ENCODE results near the gene SMARCB1. TPM values are rescaled to one million over a fixed set of nuclear protein-coding genes. Genes with fewer than 3 reads are reported as not detected.

Gene SMARCB1
- total and polyA plus RNA-seq, 5 donors from 2014 or later = 28.3 to 58.4 (median 30.6) TPM

DNA sequence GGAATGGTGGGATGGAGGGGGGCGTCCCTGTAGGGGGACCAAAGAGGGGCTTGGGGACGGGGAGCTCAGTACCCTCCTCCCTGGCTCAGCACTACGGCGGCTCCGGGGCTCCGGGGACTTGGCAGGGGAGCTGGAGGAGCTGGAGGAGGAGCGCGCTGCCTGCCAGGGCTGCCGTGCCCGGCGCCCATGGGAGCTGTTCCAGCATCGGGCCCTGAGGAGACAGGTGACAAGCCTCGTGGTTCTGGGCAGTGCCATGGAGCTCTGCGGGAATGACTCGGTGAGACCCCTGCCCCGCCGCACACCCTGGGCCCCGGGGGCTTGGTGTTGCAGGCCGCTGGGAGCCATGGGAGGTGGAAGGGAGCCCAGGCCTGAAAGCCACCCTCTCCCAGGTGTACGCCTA, 95.6 kb downstream of the SMARCB1 start:
- H3K9me3 ChIP-seq (ENCODE audit: control insufficient read depth in 2 of 2, low read length in 2 of 2) = no peaks in the 10 kb centered on the region
- H3K36me3 Mint-ChIP-seq = peaks cover 20% of the 10 kb centered on the region
- H3K4me3 Mint-ChIP-seq = no peak overlapping the region
- H3K27me3 Mint-ChIP-seq = no peaks in the 10 kb centered on the region
- H3K4me3 ChIP-seq (ENCODE audit: low read depth, low read length) = no peak overlapping the region
- H3K4me1 Mint-ChIP-seq = no peaks in the 10 kb centered on the region
- peaks cover 0 to 2% (median 0%) of the 10 kb centered on the region in 7 donors for H3K9me3 Mint-ChIP-seq
- H3K27me3 ChIP-seq (ENCODE audit: control insufficient read depth, insufficient read depth, low read length) = no peaks in the 10 kb centered on the region
- no peak for ATAC-seq (ENCODE audit: low read depth in 2 of 2)
- H3K4me1 ChIP-seq (ENCODE audit: control insufficient read depth, insufficient read depth, low read length, poor library complexity, severe bottlenecking) = no peaks in the 10 kb centered on the region
- DNase-seq = no peak
- H3K36me3 ChIP-seq (ENCODE audit: control insufficient read depth, insufficient read depth, low read length) = no peaks in the 10 kb centered on the region
- no peak overlapping the region for H3K27ac ChIP-seq (ENCODE audit: insufficient read depth, low read length, poor library complexity, severe bottlenecking)
- H3K27ac Mint-ChIP-seq = no peak overlapping the region

DNA sequence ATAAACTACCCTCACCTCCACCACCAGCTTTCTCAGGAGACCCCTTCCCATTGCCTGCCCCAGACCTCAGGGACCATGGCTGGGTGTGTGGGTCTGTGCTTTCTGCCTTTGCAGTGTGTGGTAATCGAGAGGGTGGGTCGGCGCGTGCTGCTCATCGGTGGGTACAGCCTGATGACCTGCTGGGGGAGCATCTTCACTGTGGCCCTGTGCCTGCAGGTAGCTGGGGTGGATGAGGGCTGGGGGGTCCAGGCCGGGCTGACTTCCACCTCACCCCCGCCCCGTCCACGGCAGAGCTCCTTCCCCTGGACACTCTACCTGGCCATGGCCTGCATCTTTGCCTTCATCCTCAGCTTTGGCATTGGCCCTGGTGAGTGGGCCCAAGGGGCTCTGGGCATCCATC, 96.9 kb downstream of the SMARCB1 start:
- Mint-ChIP-seq H3K36me3 (peaks cover 11% of the 10 kb centered on the region), H3K9me3 (peaks cover 0 to 2% (median 0%) of the 10 kb centered on the region in 7 donors)

GRCh38 chr22:23884140-23884539, 97.4 kb downstream of the SMARCB1 start:
- H3K27ac ChIP-seq (ENCODE audit: insufficient read depth, low read length, poor library complexity, severe bottlenecking) = no peak overlapping the region
- no peaks in the 10 kb centered on the region for H3K9me3 ChIP-seq (ENCODE audit: control insufficient read depth in 2 of 2, low read length in 2 of 2)
- no peaks in the 10 kb centered on the region for H3K4me1 Mint-ChIP-seq
- no peak overlapping the region for H3K27ac Mint-ChIP-seq
- H3K4me3 ChIP-seq (ENCODE audit: low read depth, low read length) = no peak overlapping the region
- H3K4me1 ChIP-seq (ENCODE audit: control insufficient read depth, insufficient read depth, low read length, poor library complexity, severe bottlenecking) = no peaks in the 10 kb centered on the region
- no peaks in the 10 kb centered on the region for H3K27me3 Mint-ChIP-seq
- no peak overlapping the region for H3K4me3 Mint-ChIP-seq
- peaks cover 0 to 2% (median 0%) of the 10 kb centered on the region in 7 donors for H3K9me3 Mint-ChIP-seq
- no peak for ATAC-seq (ENCODE audit: low read depth in 2 of 2)
- H3K36me3 Mint-ChIP-seq = peaks cover 9% of the 10 kb centered on the region
- no peaks in the 10 kb centered on the region for H3K27me3 ChIP-seq (ENCODE audit: control insufficient read depth, insufficient read depth, low read length)
- no peaks in the 10 kb centered on the region for H3K36me3 ChIP-seq (ENCODE audit: control insufficient read depth, insufficient read depth, low read length)
- DNase-seq = no peak

More for the DNA sequence above, 96.9 kb downstream of the SMARCB1 start:
- no peaks in the 10 kb centered on the region for H3K4me1 ChIP-seq (ENCODE audit: control insufficient read depth, insufficient read depth, low read length, poor library complexity, severe bottlenecking)
- no peak overlapping the region for H3K4me3 Mint-ChIP-seq
- no peak overlapping the region for H3K27ac Mint-ChIP-seq
- no peak overlapping the region for H3K4me3 ChIP-seq (ENCODE audit: low read depth, low read length)
- no peaks in the 10 kb centered on the region for H3K36me3 ChIP-seq (ENCODE audit: control insufficient read depth, insufficient read depth, low read length)
- no peaks in the 10 kb centered on the region for H3K27me3 Mint-ChIP-seq
- no peaks in the 10 kb centered on the region for H3K27me3 ChIP-seq (ENCODE audit: control insufficient read depth, insufficient read depth, low read length)
- no peaks in the 10 kb centered on the region for H3K4me1 Mint-ChIP-seq
- no peak overlapping the region for H3K27ac ChIP-seq (ENCODE audit: insufficient read depth, low read length, poor library complexity, severe bottlenecking)
- H3K9me3 ChIP-seq (ENCODE audit: control insufficient read depth in 2 of 2, low read length in 2 of 2) = no peaks in the 10 kb centered on the region
- DNase-seq (no peak), ATAC-seq (ENCODE audit: low read depth in 2 of 2) (no peak)

Other genes with a start within 250 kb of the SMARCB1 start
- gene IGLL1, start 206.7 kb upstream of the SMARCB1 start, total RNA-seq = not detected
- gene IGLL1, start 206.7 kb upstream of the SMARCB1 start, polyA plus RNA-seq = not detected
- not detected for gene DRICH1, start 154.6 kb upstream of the SMARCB1 start, total RNA-seq
- gene DRICH1, start 154.6 kb upstream of the SMARCB1 start, polyA plus RNA-seq = under 1 TPM in 1 of 4 donors, not detected in 3; 0.56 TPM
- gene RGL4, start 96.0 kb upstream of the SMARCB1 start, total RNA-seq = 22.1 TPM
- gene RGL4, start 96.0 kb upstream of the SMARCB1 start, polyA plus RNA-seq = 10 to 100 TPM; 71.3 to 85.0 (median 83.5) TPM
- 2.0 TPM for gene ZNF70, start 35.9 kb upstream of the SMARCB1 start, total RNA-seq
- under 1 TPM; 0.06 to 0.49 (median 0.27) TPM for gene ZNF70, start 35.9 kb upstream of the SMARCB1 start, polyA plus RNA-seq
- gene VPREB3, start 32.5 kb upstream of the SMARCB1 start, total RNA-seq = 0.89 TPM
- 1 to 10 TPM in 2 of 4 donors, under 1 TPM in 1, not detected in 1; 0.74 to 4.5 (median 2.1) TPM for gene VPREB3, start 32.5 kb upstream of the SMARCB1 start, polyA plus RNA-seq
- 0.96 TPM for gene C22orf15, start 24.0 kb upstream of the SMARCB1 start, total RNA-seq
- 1 to 10 TPM in 1 of 4 donors, under 1 TPM in 3; 0.76 to 1.6 (median 0.85) TPM for gene C22orf15, start 24.0 kb upstream of the SMARCB1 start, polyA plus RNA-seq
- 30.6 TPM for gene CHCHD10, start 19.0 kb upstream of the SMARCB1 start, total RNA-seq
- gene CHCHD10, start 19.0 kb upstream of the SMARCB1 start, polyA plus RNA-seq = 10 to 100 TPM; 16.3 to 31.7 (median 19.8) TPM
- 0.52 TPM for gene MMP11, start 14.1 kb upstream of the SMARCB1 start, total RNA-seq
- 1 to 10 TPM in 2 of 4 donors, under 1 TPM in 1, not detected in 1; 0.99 to 1.7 (median 1.0) TPM for gene MMP11, start 14.1 kb upstream of the SMARCB1 start, polyA plus RNA-seq
- gene DERL3, start 52.0 kb downstream of the SMARCB1 start, total RNA-seq = 1.0 TPM
- gene DERL3, start 52.0 kb downstream of the SMARCB1 start, polyA plus RNA-seq = under 1 TPM in 1 of 4 donors, not detected in 3; 0.53 TPM
- 8.6 TPM for gene SLC2A11, start 70.9 kb downstream of the SMARCB1 start, total RNA-seq
- 1 to 10 TPM; 2.5 to 4.6 (median 4.1) TPM for gene SLC2A11, start 70.9 kb downstream of the SMARCB1 start, polyA plus RNA-seq
- gene MIF, start 107.4 kb downstream of the SMARCB1 start, total RNA-seq = 202 TPM
- gene MIF, start 107.4 kb downstream of the SMARCB1 start, polyA plus RNA-seq = 1,000 to 10,000 TPM; 1,100 to 1,384 (median 1,231) TPM
- gene GSTT2B, start 174.2 kb downstream of the SMARCB1 start, total RNA-seq = not detected
- gene GSTT2B, start 174.2 kb downstream of the SMARCB1 start, polyA plus RNA-seq = not detected
- 4.4 TPM for gene DDTL, start 179.9 kb downstream of the SMARCB1 start, total RNA-seq
- gene DDTL, start 179.9 kb downstream of the SMARCB1 start, polyA plus RNA-seq = 1 to 10 TPM; 1.2 to 3.2 (median 2.1) TPM
- 68.0 TPM for gene DDT, start 187.5 kb downstream of the SMARCB1 start, total RNA-seq
- gene DDT, start 187.5 kb downstream of the SMARCB1 start, polyA plus RNA-seq = 100 to 1,000 TPM; 117 to 142 (median 132) TPM
- not detected for gene GSTT2, start 193.2 kb downstream of the SMARCB1 start, total RNA-seq
- gene GSTT2, start 193.2 kb downstream of the SMARCB1 start, polyA plus RNA-seq = not detected
- gene GSTT4, start 218.5 kb downstream of the SMARCB1 start, total RNA-seq = not detected
- gene GSTT4, start 218.5 kb downstream of the SMARCB1 start, polyA plus RNA-seq = not detected
- gene CABIN1, start 224.3 kb downstream of the SMARCB1 start, total RNA-seq = 116 TPM
- gene CABIN1, start 224.3 kb downstream of the SMARCB1 start, polyA plus RNA-seq = 1 to 10 TPM; 6.1 to 8.2 (median 7.1) TPM